Liver (tissue), 9 donors: ENCODE results near the gene GBA2. TPM values are rescaled to one million over a fixed set of nuclear protein-coding genes. Genes with fewer than 3 reads are reported as not detected.

ENCODE experiments used
- DNase-seq: peaks from one replicate; pipeline ENCODE4 v3.0.0-alpha.2; 2017; ENCODE audit warnings: low spot score
- H3K27ac ChIP-seq, 2 donors: one replicate each; pipeline ENCODE4 v1.7.0; 2013; ENCODE audit warnings: inconsistent platforms in 2 of 2, low read length in 2 of 2, control low read depth in 1 of 2, low read depth in 1 of 2, mild to moderate bottlenecking in 1 of 2
- H3K27me3 ChIP-seq, 4 donors: one replicate each; pipeline versions ENCODE4 v1.6.1 to v1.7.0; 2013; ENCODE audit warnings: low read length in 3 of 4, inconsistent platforms in 1 of 4, mild to moderate bottlenecking in 1 of 4, moderate library complexity in 1 of 4; ENCODE audit not compliant: control insufficient read depth in 4 of 4, insufficient read depth in 4 of 4
- H3K36me3 ChIP-seq, 4 donors: one replicate each; pipeline versions ENCODE4 v1.6.1 to v1.7.0; 2013; ENCODE audit warnings: low read length in 3 of 4, mild to moderate bottlenecking in 3 of 4, low read depth in 1 of 4, moderate library complexity in 1 of 4; ENCODE audit not compliant: control insufficient read depth in 4 of 4, insufficient read depth in 3 of 4
- H3K4me1 ChIP-seq, 4 donors: one replicate each; pipeline versions ENCODE4 v1.6.1 to v1.7.0; 2013; ENCODE audit warnings: low read length in 3 of 4, mild to moderate bottlenecking in 3 of 4, moderate library complexity in 1 of 4; ENCODE audit not compliant: control insufficient read depth in 4 of 4, insufficient read depth in 4 of 4
- H3K4me3 ChIP-seq, 3 donors: one replicate each; pipeline versions ENCODE4 v1.6.1 to v1.7.0; 2013; ENCODE audit warnings: low read length in 3 of 3, control low read depth in 1 of 3, low read depth in 1 of 3, mild to moderate bottlenecking in 1 of 3
- H3K9ac ChIP-seq, 2 donors: one replicate each; pipeline ENCODE4 v1.7.0; 2013; ENCODE audit warnings: low read length in 2 of 2, mild to moderate bottlenecking in 2 of 2, moderate library complexity in 2 of 2, control low read depth in 1 of 2, low read depth in 1 of 2
- H3K9me3 ChIP-seq, 4 donors: one replicate each; pipeline versions ENCODE4 v1.6.1 to v1.7.0; 2013; ENCODE audit warnings: low read length in 3 of 4; ENCODE audit not compliant: control insufficient read depth in 4 of 4
- ATF3 ChIP-seq: IDR thresholded peaks from 2 replicates; pipeline ENCODE4 v1.6.1; 2016; ENCODE audit warnings: antibody characterized with exemption
- FOXA1 ChIP-seq: IDR thresholded peaks from 2 replicates; pipeline ENCODE4 v1.6.1; 2016; ENCODE audit warnings: antibody characterized with exemption
- FOXA2 ChIP-seq: IDR thresholded peaks from 2 replicates; pipeline ENCODE4 v1.6.1; 2016; ENCODE audit warnings: antibody characterized with exemption
- GABPA ChIP-seq, 2 donors: IDR thresholded peaks in 1 of 2; conservative IDR thresholded peaks in 1 of 2; 2 replicates each; pipeline ENCODE4 v1.6.1; 2016; ENCODE audit warnings: antibody characterized with exemption in 2 of 2, mild to moderate bottlenecking in 1 of 2, moderate library complexity in 1 of 2
- HNF4A ChIP-seq, 2 donors: conservative IDR thresholded peaks; 2 replicates each; pipeline ENCODE4 v1.6.1; 2016; ENCODE audit warnings: antibody characterized with exemption in 2 of 2, mild to moderate bottlenecking in 2 of 2
- HNF4G ChIP-seq: IDR thresholded peaks from 2 replicates; pipeline ENCODE4 v1.6.1; 2016; ENCODE audit warnings: antibody characterized with exemption
- NR2F2 ChIP-seq: IDR thresholded peaks from 2 replicates; pipeline ENCODE4 v1.6.1; 2016; ENCODE audit warnings: antibody characterized with exemption
- RAD21 ChIP-seq, 2 donors: IDR thresholded peaks; 2 replicates each; pipeline ENCODE4 v1.6.1; 2016; ENCODE audit warnings: antibody characterized with exemption in 2 of 2, mild to moderate bottlenecking in 2 of 2
- RXRA ChIP-seq, 2 donors: IDR thresholded peaks; 2 replicates each; pipeline ENCODE4 v1.6.1; 2017 to 2018; ENCODE audit warnings: antibody characterized with exemption in 2 of 2, mild to moderate bottlenecking in 1 of 2
- TAF1 ChIP-seq: conservative IDR thresholded peaks from 2 replicates; pipeline ENCODE4 v1.6.1; 2016; ENCODE audit warnings: antibody characterized with exemption, mild to moderate bottlenecking
- YY1 ChIP-seq: IDR thresholded peaks from 2 replicates; pipeline ENCODE4 v1.6.1; 2016; ENCODE audit warnings: antibody characterized with exemption, mild to moderate bottlenecking
- WGBS: extraction: QIAGEN DNeasy Blood & Tissue Kit; methylation state at CpG from one replicate; pipeline ENCODE4 v1.1.7; 2013; 5-methylcytosine and 5-hydroxymethylcytosine counted together
- polyA plus RNA-seq, 2 donors: library from polyadenylated mRNA; stranded (reverse) in 1 of 2; unstranded in 1 of 2; fragments of 200-250 nt in 1 of 2; fragments of >200 nt in 1 of 2; fragmentation: Nextera tagmentation in 1 of 2; extraction: Ambion mirVana in 1 of 2; gene quantifications; one replicate each; pipeline versions ENCODE4 v1.2.1 to v1.2.3, GENCODE V29; 2013 to 2015
- total RNA-seq, 2 donors: library from RNA; depleted of rRNA; stranded (reverse); fragments of >200 nt; gene quantifications; one replicate each; pipeline ENCODE4 v1.2.3, GENCODE V29; 2014
- TF ChIP-seq, protein P1 (sequence below): IDR thresholded peaks from 2 replicates; pipeline ENCODE4 v1.6.1; 2016; ENCODE audit warnings: antibody characterized with exemption
- TF ChIP-seq, protein P2 (sequence below): IDR thresholded peaks from 2 replicates; pipeline ENCODE4 v1.6.1; 2016; ENCODE audit warnings: antibody characterized with exemption
- TF ChIP-seq, protein P3 (sequence below): IDR thresholded peaks from 2 replicates; pipeline ENCODE4 v1.6.1; 2016; ENCODE audit warnings: antibody characterized with exemption, mild to moderate bottlenecking
- donor health status: healthy.
- donor health status: healthy.
- donor health status: healthy.
- donor health status: healthy.
- donor health status: healthy.

The GBA2 gene
- total and polyA plus RNA-seq, 4 donors = 24.1 to 65.3 (median 25.8) TPM

- TF ChIP-seq NR2F2 = no peak
- TF ChIP-seq RAD21 (IDR thresholded peaks at IDR 0.05) = no peak
- TF ChIP-seq TAF1 = no peak
- TF ChIP-seq, protein P1, sequence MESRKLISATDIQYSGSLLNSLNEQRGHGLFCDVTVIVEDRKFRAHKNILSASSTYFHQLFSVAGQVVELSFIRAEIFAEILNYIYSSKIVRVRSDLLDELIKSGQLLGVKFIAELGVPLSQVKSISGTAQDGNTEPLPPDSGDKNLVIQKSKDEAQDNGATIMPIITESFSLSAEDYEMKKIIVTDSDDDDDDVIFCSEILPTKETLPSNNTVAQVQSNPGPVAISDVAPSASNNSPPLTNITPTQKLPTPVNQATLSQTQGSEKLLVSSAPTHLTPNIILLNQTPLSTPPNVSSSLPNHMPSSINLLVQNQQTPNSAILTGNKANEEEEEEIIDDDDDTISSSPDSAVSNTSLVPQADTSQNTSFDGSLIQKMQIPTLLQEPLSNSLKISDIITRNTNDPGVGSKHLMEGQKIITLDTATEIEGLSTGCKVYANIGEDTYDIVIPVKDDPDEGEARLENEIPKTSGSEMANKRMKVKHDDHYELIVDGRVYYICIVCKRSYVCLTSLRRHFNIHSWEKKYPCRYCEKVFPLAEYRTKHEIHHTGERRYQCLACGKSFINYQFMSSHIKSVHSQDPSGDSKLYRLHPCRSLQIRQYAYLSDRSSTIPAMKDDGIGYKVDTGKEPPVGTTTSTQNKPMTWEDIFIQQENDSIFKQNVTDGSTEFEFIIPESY = no peak
- no peak for TF ChIP-seq RXRA (IDR thresholded peaks at IDR 0.05)
- TF ChIP-seq, protein P2, sequence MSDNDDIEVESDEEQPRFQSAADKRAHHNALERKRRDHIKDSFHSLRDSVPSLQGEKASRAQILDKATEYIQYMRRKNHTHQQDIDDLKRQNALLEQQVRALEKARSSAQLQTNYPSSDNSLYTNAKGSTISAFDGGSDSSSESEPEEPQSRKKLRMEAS = no peak
- TF ChIP-seq, protein P3, sequence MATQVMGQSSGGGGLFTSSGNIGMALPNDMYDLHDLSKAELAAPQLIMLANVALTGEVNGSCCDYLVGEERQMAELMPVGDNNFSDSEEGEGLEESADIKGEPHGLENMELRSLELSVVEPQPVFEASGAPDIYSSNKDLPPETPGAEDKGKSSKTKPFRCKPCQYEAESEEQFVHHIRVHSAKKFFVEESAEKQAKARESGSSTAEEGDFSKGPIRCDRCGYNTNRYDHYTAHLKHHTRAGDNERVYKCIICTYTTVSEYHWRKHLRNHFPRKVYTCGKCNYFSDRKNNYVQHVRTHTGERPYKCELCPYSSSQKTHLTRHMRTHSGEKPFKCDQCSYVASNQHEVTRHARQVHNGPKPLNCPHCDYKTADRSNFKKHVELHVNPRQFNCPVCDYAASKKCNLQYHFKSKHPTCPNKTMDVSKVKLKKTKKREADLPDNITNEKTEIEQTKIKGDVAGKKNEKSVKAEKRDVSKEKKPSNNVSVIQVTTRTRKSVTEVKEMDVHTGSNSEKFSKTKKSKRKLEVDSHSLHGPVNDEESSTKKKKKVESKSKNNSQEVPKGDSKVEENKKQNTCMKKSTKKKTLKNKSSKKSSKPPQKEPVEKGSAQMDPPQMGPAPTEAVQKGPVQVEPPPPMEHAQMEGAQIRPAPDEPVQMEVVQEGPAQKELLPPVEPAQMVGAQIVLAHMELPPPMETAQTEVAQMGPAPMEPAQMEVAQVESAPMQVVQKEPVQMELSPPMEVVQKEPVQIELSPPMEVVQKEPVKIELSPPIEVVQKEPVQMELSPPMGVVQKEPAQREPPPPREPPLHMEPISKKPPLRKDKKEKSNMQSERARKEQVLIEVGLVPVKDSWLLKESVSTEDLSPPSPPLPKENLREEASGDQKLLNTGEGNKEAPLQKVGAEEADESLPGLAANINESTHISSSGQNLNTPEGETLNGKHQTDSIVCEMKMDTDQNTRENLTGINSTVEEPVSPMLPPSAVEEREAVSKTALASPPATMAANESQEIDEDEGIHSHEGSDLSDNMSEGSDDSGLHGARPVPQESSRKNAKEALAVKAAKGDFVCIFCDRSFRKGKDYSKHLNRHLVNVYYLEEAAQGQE = no peak
- no peak for TF ChIP-seq HNF4G
- no peak for TF ChIP-seq HNF4A (conservative IDR thresholded peaks at IDR 0.05)
- TF ChIP-seq FOXA2 = no peak
- no peak for TF ChIP-seq FOXA1
- Histone ChIP-seq H3K27ac (no peak overlapping the region), H3K4me1 (no peaks in the 10 kb centered on the region), H3K9me3 (no peaks in the 10 kb centered on the region), H3K36me3 (peaks cover 50 to 98% (median 96%) of the 10 kb centered on the region in 4 donors), H3K4me3 (no peak overlapping the region), H3K27me3 (no peaks in the 10 kb centered on the region), H3K9ac (no peak overlapping the region)
- no peak for DNase-seq
- WGBS = 96% methylated on average over 7 of the region's 7 CpGs
These were observed 46.3 kb downstream of the GBA2 start for GRCh38 chr9:35702696-35703095.

DNA sequence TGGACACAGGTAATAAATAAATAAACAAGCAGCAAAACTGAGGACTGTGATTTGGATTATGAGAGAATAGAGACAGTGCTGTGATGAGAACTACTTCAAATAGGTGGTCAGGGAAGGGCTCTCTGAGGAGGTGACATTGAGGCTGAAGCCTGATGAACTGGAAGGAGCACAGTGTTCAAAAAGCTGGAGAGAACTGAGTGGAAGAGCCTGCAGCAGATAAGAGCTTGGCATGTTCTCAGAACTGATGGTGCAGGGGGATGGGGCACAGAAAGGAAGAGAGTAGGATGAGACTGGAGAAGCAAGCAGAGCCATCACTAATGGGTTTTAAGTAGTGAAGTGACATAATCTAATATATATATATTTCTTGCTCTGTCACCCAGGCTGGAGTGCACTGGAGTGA, 48.1 kb downstream of the GBA2 start:
- Histone ChIP-seq H3K9ac (no peak overlapping the region), H3K4me3 (no peak overlapping the region), H3K9me3 (no peaks in the 10 kb centered on the region), H3K27ac (no peak overlapping the region), H3K36me3 (peaks cover 46 to 94% (median 86%) of the 10 kb centered on the region in 4 donors), H3K4me1 (no peaks in the 10 kb centered on the region), H3K27me3 (no peaks in the 10 kb centered on the region)
- DNase-seq = no peak
- no peak for TF ChIP-seq ATF3
- no peak for TF ChIP-seq TAF1
- TF ChIP-seq, protein P1 = no peak
- TF ChIP-seq, protein P2 = no peak
- TF ChIP-seq FOXA2 = no peak
- TF ChIP-seq HNF4G = no peak
- TF ChIP-seq GABPA (IDR thresholded peaks at IDR 0.05 in 1 of 2, conservative IDR thresholded peaks at IDR 0.05 in 1 of 2) = no peak
- no peak for TF ChIP-seq FOXA1
- TF ChIP-seq, protein P3 = no peak
- TF ChIP-seq RAD21 (IDR thresholded peaks at IDR 0.05) = no peak
- TF ChIP-seq YY1 = no peak
